ENCODE results near the gene FCSK.

The FCSK gene

DNA sequence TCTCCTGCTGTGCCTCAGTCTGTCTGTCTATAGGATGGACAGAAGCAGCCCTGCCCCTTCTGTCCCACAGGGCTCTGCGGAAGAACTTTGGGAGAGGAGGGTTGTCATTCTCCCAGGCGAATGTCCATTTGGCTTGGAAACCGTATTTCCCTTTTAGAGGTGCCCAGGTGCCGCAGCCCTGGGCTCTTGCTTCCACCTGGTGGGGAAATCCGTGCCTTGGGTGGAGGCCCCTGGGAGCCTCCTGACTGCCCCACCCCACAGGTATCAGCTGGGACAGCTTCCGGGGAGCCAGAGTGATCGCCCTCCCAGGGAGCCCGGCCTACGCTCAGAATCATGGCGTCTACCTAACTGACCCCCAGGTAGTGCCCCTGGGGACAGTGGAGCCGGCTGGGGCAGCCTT is 12.7 kb downstream of the FCSK start:
- Histone ChIP-seq H3K27me3 (no peaks in the 10 kb centered on the region), H3K9me3 (no peaks in the 10 kb centered on the region), H3K36me3 (peaks cover 45% of the 10 kb centered on the region), H3K4me3 (ENCODE audit: low read depth in 1 of 2, low read length in 1 of 2) (no peak overlapping the region), H3K4me1 (ENCODE audit: control insufficient read depth in 1 of 2, insufficient read depth in 1 of 2, low read depth in 1 of 2, low read length in 1 of 2) (no peaks in the 10 kb centered on the region), H3K27ac (no peak overlapping the region)
- TF ChIP-seq, protein P1, sequence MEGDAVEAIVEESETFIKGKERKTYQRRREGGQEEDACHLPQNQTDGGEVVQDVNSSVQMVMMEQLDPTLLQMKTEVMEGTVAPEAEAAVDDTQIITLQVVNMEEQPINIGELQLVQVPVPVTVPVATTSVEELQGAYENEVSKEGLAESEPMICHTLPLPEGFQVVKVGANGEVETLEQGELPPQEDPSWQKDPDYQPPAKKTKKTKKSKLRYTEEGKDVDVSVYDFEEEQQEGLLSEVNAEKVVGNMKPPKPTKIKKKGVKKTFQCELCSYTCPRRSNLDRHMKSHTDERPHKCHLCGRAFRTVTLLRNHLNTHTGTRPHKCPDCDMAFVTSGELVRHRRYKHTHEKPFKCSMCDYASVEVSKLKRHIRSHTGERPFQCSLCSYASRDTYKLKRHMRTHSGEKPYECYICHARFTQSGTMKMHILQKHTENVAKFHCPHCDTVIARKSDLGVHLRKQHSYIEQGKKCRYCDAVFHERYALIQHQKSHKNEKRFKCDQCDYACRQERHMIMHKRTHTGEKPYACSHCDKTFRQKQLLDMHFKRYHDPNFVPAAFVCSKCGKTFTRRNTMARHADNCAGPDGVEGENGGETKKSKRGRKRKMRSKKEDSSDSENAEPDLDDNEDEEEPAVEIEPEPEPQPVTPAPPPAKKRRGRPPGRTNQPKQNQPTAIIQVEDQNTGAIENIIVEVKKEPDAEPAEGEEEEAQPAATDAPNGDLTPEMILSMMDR (IDR thresholded peaks at IDR 0.05) = no peak

DNA sequence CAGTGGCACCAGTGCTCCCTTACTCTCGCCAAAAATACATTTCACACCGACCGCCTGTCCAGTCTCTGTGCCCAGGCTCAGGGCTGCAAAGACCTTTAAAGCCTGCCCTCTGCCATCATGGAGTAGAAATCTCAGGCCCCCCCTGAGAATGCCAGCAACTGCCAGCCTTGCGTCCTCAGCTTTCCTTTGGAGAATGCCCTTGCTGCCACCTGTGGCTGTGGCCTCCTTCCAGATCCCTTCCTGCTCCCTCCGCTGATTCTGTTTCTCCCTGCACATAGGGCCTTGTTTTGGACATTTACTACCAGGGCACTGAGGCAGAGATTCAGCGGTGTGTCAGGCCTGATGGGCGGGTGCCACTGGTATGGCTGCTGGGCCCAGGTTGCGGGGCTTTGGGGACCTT is 13.2 kb downstream of the FCSK start:
- TF ChIP-seq, protein P1 (IDR thresholded peaks at IDR 0.05) = no peak
- H3K36me3 ChIP-seq = peaks cover 49% of the 10 kb centered on the region
- no peak overlapping the region for H3K4me3 ChIP-seq (ENCODE audit: low read depth in 1 of 2, low read length in 1 of 2)
- H3K27ac ChIP-seq = no peak overlapping the region
- H3K4me1 ChIP-seq (ENCODE audit: control insufficient read depth in 1 of 2, insufficient read depth in 1 of 2, low read depth in 1 of 2, low read length in 1 of 2) = no peaks in the 10 kb centered on the region
- H3K9me3 ChIP-seq = no peaks in the 10 kb centered on the region
- no peaks in the 10 kb centered on the region for H3K27me3 ChIP-seq

DNA sequence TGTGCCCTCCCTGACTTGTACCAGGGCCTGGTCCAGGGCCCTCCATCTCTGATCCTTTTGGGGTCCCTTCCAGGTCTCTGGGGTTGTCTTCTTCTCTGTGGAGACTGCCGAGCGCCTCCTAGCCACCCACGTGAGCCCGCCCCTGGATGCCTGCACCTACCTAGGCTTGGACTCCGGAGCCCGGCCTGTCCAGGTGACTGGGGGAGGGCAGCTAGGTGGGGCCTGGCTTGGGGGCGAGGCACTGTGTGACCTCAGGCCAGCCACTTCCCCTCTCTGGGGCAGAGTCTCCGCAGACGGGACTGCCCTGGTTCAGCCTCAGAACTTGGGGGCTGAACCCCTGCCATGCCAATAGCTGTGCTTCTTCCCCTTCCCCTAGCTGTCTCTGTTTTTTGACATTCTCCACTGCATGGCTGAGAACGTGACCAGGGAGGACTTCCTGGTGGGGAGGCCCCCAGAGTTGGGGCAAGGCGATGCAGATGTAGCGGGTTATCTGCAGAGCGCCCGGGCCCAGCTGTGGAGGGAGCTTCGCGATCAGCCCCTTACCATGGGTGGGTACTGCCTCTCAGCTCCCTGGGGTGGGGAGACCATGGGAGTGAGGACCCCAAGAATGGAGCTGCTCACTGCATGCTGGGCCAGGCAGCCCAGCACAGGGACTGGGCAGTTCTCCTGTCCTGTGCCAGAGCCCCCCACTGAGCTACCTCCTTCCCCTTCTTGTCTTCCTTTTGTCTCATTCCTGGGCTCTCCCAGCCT is 14.6 kb downstream of the FCSK start:
- Histone ChIP-seq H3K36me3 (peaks cover 52% of the 10 kb centered on the region), H3K27me3 (no peaks in the 10 kb centered on the region), H3K27ac (no peak overlapping the region), H3K9me3 (no peaks in the 10 kb centered on the region), H3K4me1 (ENCODE audit: control insufficient read depth in 1 of 2, insufficient read depth in 1 of 2, low read depth in 1 of 2, low read length in 1 of 2) (no peaks in the 10 kb centered on the region), H3K4me3 (ENCODE audit: low read depth in 1 of 2, low read length in 1 of 2) (no peak overlapping the region)
- TF ChIP-seq, protein P1 (IDR thresholded peaks at IDR 0.05) = no peak

DNA sequence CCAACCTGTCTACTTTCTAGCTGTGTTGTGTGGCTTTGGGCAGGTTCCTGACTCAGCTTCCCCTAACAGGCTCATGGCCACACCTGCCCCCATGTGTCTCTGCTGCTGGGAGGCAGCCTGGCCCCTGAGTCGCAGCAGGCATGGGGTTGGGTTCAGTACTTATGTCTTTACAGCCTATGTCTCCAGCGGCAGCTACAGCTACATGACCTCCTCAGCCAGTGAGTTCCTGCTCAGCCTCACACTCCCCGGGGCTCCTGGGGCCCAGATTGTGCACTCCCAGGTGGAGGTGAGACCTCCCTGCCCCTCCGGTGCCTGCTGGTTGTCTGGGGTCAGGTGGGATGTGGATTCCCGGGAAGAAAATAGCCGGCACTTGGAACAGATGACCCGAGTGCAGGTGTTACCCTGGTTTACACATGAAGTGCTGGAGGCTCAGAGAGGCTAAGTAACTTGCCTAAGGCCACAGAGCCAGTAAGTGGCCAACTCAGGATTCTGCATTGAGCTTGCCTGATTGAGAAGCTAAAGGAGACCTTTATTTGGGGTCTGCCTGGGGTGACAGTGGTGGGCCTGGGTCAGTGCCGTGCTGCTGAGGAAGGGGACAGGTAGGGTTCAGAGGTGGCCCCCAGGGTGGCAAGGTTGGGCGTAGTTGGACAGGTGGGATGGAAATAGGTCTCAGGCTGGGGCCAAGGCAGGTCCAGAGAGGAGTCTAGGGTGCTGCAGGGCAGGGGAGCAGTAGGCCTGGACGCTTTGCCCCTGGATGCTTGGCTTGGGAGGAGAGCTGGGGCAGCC is 15.9 kb downstream of the FCSK start:
- Histone ChIP-seq H3K9me3 (no peaks in the 10 kb centered on the region), H3K27me3 (no peaks in the 10 kb centered on the region), H3K27ac (no peak overlapping the region), H3K4me3 (ENCODE audit: low read depth in 1 of 2, low read length in 1 of 2) (no peak overlapping the region), H3K4me1 (ENCODE audit: control insufficient read depth in 1 of 2, insufficient read depth in 1 of 2, low read depth in 1 of 2, low read length in 1 of 2) (no peaks in the 10 kb centered on the region), H3K36me3 (peaks cover 54% of the 10 kb centered on the region)
- TF ChIP-seq, protein P1 (IDR thresholded peaks at IDR 0.05) = no peak

DNA sequence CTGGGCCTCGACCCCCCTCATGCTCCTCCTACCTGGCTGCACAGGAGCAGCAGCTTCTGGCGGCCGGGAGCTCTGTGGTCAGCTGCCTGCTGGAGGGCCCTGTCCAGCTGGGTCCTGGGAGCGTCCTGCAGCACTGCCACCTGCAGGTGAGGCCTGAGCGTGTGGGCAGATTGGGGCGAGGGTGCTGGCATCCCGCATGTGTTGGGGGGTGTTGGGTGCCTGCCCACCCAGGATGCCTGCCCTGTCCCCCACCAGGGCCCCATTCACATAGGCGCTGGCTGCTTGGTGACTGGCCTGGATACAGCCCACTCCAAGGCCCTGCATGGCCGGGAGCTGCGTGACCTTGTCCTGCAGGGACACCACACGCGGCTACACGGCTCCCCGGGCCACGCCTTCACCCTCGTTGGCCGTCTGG is 16.5 kb downstream of the FCSK start:
- peaks cover 55% of the 10 kb centered on the region for H3K36me3 ChIP-seq
- H3K27ac ChIP-seq = no peak overlapping the region
- H3K9me3 ChIP-seq = no peaks in the 10 kb centered on the region
- TF ChIP-seq, protein P1 (IDR thresholded peaks at IDR 0.05) = no peak
- no peaks in the 10 kb centered on the region for H3K4me1 ChIP-seq (ENCODE audit: control insufficient read depth in 1 of 2, insufficient read depth in 1 of 2, low read depth in 1 of 2, low read length in 1 of 2)
- no peaks in the 10 kb centered on the region for H3K27me3 ChIP-seq
- no peak overlapping the region for H3K4me3 ChIP-seq (ENCODE audit: low read depth in 1 of 2, low read length in 1 of 2)

All from neutrophil (primary cell).